Activated CD8-positive, alpha-beta T cell treated with anti-CD3 and anti-CD28 coated beads for 36 hours (primary cell): Measurements from ENCODE around the gene BAD. TPM values are rescaled to one million over a fixed set of nuclear protein-coding genes. Genes with fewer than 3 reads are reported as not detected.

Experiments
- ATAC-seq: fragments of 200-7000 bp; cut with Tn5 transposase; one replicate; pipeline ENCODE4 v1.10.0; 2021; ENCODE audit warnings: mild to moderate bottlenecking, moderate library complexity
- CTCF ChIA-PET: fragments of 350-600 bp; sonication (Branson Sonifier 250); formaldehyde crosslinking; loops from one replicate; lab custom pipeline; 2021; ENCODE audit warnings: antibody characterized with exemption; lab: Charles Lee
- POLR2A ChIA-PET: fragments of 350-600 bp; sonication (Branson Sonifier 250); formaldehyde crosslinking; loops from one replicate; lab custom pipeline; 2021; ENCODE audit warnings: antibody characterized with exemption; lab: Charles Lee
- DNase-seq: peaks from one replicate; pipeline ENCODE4 v3.0.0-alpha.2; 2020
- H3K27ac Mint-ChIP-seq: one replicate; pipeline ENCODE4 v1.8.0; 2021; ENCODE audit warnings: mild to moderate bottlenecking, mixed read lengths
- H3K27me3 Mint-ChIP-seq: one replicate; pipeline ENCODE4 v1.8.0; 2021; ENCODE audit warnings: mixed read lengths
- H3K36me3 Mint-ChIP-seq: one replicate; pipeline ENCODE4 v1.8.0; 2021; ENCODE audit warnings: low read depth, mixed read lengths
- H3K4me1 Mint-ChIP-seq: one replicate; pipeline ENCODE4 v1.8.0; 2021; ENCODE audit warnings: low read depth, mixed read lengths
- H3K4me3 Mint-ChIP-seq: one replicate; pipeline ENCODE4 v1.8.0; 2021; ENCODE audit warnings: mild to moderate bottlenecking, moderate library complexity, mixed read lengths
- H3K9me3 Mint-ChIP-seq: one replicate; pipeline ENCODE4 v1.8.0; 2021; ENCODE audit warnings: mixed read lengths
- intact Hi-C: fragments of 100-400 bp; cut with micrococcal nuclease; formaldehyde crosslinking; loops from one replicate; pipeline ENCODE4 v1.10.0; 2022
- total RNA-seq, 2 experiments: library from RNA; stranded (reverse); gene quantifications; one replicate each; pipeline ENCODE4 v1.2.3, GENCODE V29; 2021
- TF ChIP-seq, protein P1 (sequence below): fragments of 200-600 bp; IDR thresholded peaks from one replicate; pipeline ENCODE4 v1.8.0; 2022; ENCODE audit warnings: antibody characterized with exemption, mild to moderate bottlenecking

BAD gene
- total RNA-seq, 2 experiments from 2014 or later = 17.2 to 17.7 TPM

DNA sequence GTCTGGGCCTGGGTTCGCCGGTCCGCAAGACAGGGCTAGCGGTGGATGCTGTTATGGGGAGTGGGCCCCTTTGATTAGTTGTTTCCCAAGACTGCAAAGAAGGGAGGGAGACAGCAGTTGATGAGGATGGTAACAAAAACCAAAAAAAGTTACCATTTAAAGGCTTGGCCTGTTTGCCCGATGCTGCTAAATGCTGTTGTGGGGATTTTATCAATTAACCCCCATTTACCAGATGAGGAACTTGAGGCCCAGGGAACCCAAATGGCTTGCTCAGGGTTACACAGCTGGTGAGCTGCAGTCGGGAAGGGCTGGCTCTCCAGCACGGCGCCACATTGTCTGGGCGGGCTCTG is 61.8 kb downstream of the BAD start:
- CTCF ChIA-PET = interaction anchor here (5.3 kb wide), 1 partner anchor 16 kb away, joined by 45 read pairs; the partner anchor contains the start of gene FERMT3
- H3K4me1 Mint-ChIP-seq = peaks cover 16% of the 10 kb centered on the region

DNA sequence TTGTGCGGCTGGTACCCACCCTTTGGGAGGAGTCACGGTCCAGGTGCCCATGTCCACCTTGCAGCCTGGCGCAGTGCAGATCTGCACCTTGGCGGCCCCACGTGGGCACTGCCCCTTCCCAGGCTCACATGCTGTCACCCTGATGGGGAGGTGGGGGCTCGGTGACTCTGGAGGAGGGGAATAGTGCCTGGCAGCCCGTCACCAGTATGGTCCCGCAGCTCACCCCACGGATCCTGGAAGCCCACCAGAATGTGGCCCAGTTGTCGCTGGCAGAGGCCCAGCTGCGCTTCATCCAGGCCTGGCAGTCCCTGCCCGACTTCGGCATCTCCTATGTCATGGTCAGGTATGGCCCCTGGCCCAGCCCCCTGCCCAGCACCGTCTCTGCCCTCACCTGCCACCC is 63.7 kb downstream of the BAD start:
- peaks cover 13% of the 10 kb centered on the region for H3K4me1 Mint-ChIP-seq
- H3K9me3 Mint-ChIP-seq = no peaks in the 10 kb centered on the region
- intact Hi-C loops = no loop called here
- H3K27me3 Mint-ChIP-seq = no peaks in the 10 kb centered on the region
- no peak overlapping the region for H3K4me3 Mint-ChIP-seq
- peaks cover 18% of the 10 kb centered on the region for H3K36me3 Mint-ChIP-seq
- DNase-seq (no peak), ATAC-seq (no peak)
- no peak overlapping the region for H3K27ac Mint-ChIP-seq
- POLR2A ChIA-PET = interaction anchor here (0.7 to 2.6 kb wide), 4 partner anchors 10 to 19 kb away, joined by 3 to 14 read pairs (median 6); partner anchors contain the start of gene FERMT3
- CTCF ChIA-PET = no interaction called here
- TF ChIP-seq, protein P1, sequence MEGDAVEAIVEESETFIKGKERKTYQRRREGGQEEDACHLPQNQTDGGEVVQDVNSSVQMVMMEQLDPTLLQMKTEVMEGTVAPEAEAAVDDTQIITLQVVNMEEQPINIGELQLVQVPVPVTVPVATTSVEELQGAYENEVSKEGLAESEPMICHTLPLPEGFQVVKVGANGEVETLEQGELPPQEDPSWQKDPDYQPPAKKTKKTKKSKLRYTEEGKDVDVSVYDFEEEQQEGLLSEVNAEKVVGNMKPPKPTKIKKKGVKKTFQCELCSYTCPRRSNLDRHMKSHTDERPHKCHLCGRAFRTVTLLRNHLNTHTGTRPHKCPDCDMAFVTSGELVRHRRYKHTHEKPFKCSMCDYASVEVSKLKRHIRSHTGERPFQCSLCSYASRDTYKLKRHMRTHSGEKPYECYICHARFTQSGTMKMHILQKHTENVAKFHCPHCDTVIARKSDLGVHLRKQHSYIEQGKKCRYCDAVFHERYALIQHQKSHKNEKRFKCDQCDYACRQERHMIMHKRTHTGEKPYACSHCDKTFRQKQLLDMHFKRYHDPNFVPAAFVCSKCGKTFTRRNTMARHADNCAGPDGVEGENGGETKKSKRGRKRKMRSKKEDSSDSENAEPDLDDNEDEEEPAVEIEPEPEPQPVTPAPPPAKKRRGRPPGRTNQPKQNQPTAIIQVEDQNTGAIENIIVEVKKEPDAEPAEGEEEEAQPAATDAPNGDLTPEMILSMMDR = no peak

More for the DNA sequence above, 61.8 kb downstream of the BAD start:
- no peaks in the 10 kb centered on the region for H3K9me3 Mint-ChIP-seq
- no peaks in the 10 kb centered on the region for H3K27me3 Mint-ChIP-seq
- no peak for DNase-seq
- intact Hi-C loops = no loop called here
- ATAC-seq = no peak
- TF ChIP-seq, protein P1 = no peak
- H3K27ac Mint-ChIP-seq = no peak overlapping the region
- H3K36me3 Mint-ChIP-seq = peaks cover 17% of the 10 kb centered on the region
- POLR2A ChIA-PET = interaction anchor here (1.6 to 6.0 kb wide), 4 partner anchors 9 to 27 kb away, joined by 3 to 151 read pairs (median 8); partner anchors contain the start of gene FERMT3
- H3K4me3 Mint-ChIP-seq = no peak overlapping the region

DNA sequence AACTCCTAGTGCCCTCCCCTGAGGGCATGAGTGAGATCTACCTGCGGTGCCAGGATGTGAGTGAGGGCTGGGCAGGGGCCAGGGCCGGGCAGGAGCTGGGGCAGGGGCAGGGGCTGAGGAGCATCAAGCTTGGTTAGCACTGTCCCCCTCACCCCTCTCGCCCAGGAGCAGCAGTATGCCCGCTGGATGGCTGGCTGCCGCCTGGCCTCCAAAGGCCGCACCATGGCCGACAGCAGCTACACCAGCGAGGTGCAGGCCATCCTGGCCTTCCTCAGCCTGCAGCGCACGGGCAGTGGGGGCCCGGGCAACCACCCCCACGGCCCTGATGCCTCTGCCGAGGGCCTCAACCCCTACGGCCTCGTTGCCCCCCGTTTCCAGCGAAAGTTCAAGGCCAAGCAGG is 64.2 kb downstream of the BAD start:
- H3K36me3 Mint-ChIP-seq = peaks cover 18% of the 10 kb centered on the region
- ChIA-PET POLR2A (interaction anchor here (0.7 to 2.6 kb wide), 4 partner anchors 9 to 19 kb away, joined by 3 to 14 read pairs (median 6); partner anchors contain the start of gene FERMT3), CTCF (no interaction called here)
- intact Hi-C loops = no loop called here
- H3K9me3 Mint-ChIP-seq = no peaks in the 10 kb centered on the region
- DNase-seq (no peak), ATAC-seq (no peak)
- H3K4me3 Mint-ChIP-seq = no peak overlapping the region
- no peak overlapping the region for H3K27ac Mint-ChIP-seq
- no peaks in the 10 kb centered on the region for H3K27me3 Mint-ChIP-seq
- peaks cover 12% of the 10 kb centered on the region for H3K4me1 Mint-ChIP-seq
- TF ChIP-seq, protein P1 = no peak

Other genes with a start within 250 kb of the BAD start
- gene FLRT1, start 248.7 kb downstream of the BAD start, total RNA-seq = not detected
- gene MACROD1, start 118.6 kb downstream of the BAD start, total RNA-seq = 10 to 100 TPM; 38.7 to 38.8 TPM
- gene STIP1, start 98.5 kb downstream of the BAD start, total RNA-seq = 100 to 1,000 TPM; 396 to 416 TPM
- 100 to 1,000 TPM; 210 to 214 TPM for gene FERMT3, start 77.9 kb downstream of the BAD start, total RNA-seq
- 10 to 100 TPM; 33.7 to 41.5 TPM for gene TRPT1, start 58.5 kb downstream of the BAD start, total RNA-seq
- 10 to 100 TPM; 66.0 to 69.2 TPM for gene NUDT22, start 58.4 kb downstream of the BAD start, total RNA-seq
- gene DNAJC4, start 54.1 kb downstream of the BAD start, total RNA-seq = 10 to 100 TPM; 25.8 to 26.1 TPM
- 100 to 1,000 TPM in 1 of 2 experiments, 10 to 100 TPM in 1; 86.6 to 104 TPM for gene VEGFB, start 50.1 kb downstream of the BAD start, total RNA-seq
- gene FKBP2, start 43.6 kb downstream of the BAD start, total RNA-seq = 10 to 100 TPM; 23.5 to 26.9 TPM
- gene PPP1R14B, start 37.7 kb downstream of the BAD start, total RNA-seq = 100 to 1,000 TPM; 285 to 287 TPM
- gene PLCB3, start 33.1 kb downstream of the BAD start, total RNA-seq = 1 to 10 TPM; 8.7 to 9.6 TPM
- 10 to 100 TPM; 23.7 to 28.5 TPM for gene GPR137, start 1.2 kb upstream of the BAD start, total RNA-seq
- under 1 TPM in 1 of 2 experiments, not detected in 1; 0.23 TPM for gene KCNK4, start 6.6 kb upstream of the BAD start, total RNA-seq
- under 1 TPM in 1 of 2 experiments, not detected in 1; 0.52 TPM for gene CATSPERZ, start 15.7 kb upstream of the BAD start, total RNA-seq
- 10 to 100 TPM; 37.5 to 42.4 TPM for gene ESRRA, start 20.9 kb upstream of the BAD start, total RNA-seq
- 100 to 1,000 TPM; 197 TPM for gene TRMT112, start 32.9 kb upstream of the BAD start, total RNA-seq
- 100 to 1,000 TPM; 103 to 105 TPM for gene PRDX5, start 33.5 kb upstream of the BAD start, total RNA-seq
- 10 to 100 TPM; 65.8 to 76.1 TPM for gene CCDC88B, start 55.5 kb upstream of the BAD start, total RNA-seq
- gene RPS6KA4, start 74.5 kb upstream of the BAD start, total RNA-seq = 10 to 100 TPM; 24.6 to 26.0 TPM